NOMO-1 treated with DMSO at 0.1 percent for 48 hours (cell line): ENCODE data around the gene C22orf31.

Experiments used
- DNase-seq: peaks from one replicate; lab custom pipeline; 2025; ENCODE audit not compliant: unreplicated experiment; lab: John Stamatoyannopoulos, UW

C22orf31 gene

GRCh38 chr22:29081517-29082236, 20.0 kb upstream of the C22orf31 start:
- no peak for DNase-seq

GRCh38 chr22:29080106-29080975, 18.7 kb upstream of the C22orf31 start:
- no peak for DNase-seq

- no peak for DNase-seq
Observed at GRCh38 chr22:29079218-29079901, 17.7 kb upstream of the C22orf31 start.

DNA sequence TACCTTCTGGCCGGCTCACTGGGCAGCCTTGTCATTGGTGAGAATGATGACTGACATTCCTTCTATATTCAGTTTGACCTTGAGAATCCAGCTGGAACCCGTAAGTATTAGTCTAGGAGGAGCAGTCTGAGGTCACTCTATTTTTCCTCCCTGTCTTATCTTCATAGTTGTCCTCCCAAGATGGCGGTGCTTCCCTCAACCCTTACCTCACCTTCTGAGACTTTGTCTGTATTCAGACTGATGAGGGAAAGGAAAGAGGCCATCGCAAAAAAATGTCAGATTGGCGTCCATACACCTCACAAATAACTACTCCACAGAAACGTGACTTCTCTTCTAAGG, 17.2 kb upstream of the C22orf31 start:
- DNase-seq: no peak

DNA sequence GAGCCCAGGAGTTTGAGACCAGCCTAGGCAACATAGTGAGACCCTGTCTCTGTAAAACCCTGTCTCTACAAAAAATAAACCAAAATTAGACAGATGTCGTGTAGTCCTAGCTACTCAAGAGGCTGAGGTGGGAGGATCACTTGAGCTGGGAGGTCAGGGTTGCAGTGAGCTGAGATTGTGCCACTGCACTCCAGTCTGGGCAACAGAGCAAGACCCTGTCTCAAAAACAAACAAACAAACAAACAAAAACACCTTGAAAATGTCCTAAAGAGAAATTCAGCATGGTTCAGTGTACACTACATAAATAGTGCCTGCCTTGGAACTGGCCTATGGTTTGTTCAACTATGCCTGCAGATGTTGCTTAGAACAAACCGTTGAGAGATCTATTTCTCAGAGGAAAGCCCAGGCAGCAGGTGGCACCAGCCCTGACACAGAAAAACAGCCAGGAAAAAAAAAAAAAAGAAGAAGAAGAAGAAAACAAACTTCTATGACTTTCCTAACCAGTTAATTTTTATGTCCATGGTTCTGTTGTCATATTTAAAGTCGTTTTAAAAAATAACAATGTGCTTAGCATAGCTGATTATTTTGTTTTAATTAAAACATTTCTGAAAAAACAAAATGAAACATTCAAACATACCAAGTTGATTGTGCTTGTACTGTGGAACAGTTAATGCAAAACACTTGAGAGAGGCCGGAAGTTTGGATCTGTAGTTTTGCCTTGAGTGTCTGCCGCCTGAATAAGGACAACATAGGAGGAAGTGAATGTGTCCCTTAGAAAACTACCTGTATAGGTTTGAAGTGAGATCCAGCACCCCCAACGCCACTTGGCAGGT, 16.6 kb upstream of the C22orf31 start:
- no peak for DNase-seq

DNA sequence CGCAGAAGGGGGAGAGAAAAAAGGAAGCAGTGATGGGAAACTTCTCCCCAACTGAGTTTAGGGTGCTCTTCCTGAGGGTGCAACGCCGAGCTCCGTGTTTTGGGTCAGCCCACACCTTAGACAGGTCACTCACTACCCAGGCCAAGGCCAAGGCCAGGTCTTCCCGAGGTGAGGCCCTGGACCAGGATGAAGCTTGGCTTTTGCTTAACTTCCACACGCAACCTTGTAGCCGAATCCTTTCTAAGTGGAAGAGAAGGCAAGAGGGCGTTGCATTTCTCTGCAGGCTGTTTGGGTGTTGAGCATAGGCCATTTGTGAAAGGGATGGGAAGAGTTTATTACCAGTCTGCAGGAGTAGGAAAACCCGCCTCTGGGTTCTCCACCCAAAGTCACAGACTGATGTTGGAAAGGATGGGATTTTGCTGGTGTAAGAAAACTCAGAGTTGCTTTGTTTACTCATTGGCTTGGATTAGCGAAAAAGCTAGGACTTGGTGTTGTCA, 12.7 kb upstream of the C22orf31 start:
- DNase-seq: no peak

DNA sequence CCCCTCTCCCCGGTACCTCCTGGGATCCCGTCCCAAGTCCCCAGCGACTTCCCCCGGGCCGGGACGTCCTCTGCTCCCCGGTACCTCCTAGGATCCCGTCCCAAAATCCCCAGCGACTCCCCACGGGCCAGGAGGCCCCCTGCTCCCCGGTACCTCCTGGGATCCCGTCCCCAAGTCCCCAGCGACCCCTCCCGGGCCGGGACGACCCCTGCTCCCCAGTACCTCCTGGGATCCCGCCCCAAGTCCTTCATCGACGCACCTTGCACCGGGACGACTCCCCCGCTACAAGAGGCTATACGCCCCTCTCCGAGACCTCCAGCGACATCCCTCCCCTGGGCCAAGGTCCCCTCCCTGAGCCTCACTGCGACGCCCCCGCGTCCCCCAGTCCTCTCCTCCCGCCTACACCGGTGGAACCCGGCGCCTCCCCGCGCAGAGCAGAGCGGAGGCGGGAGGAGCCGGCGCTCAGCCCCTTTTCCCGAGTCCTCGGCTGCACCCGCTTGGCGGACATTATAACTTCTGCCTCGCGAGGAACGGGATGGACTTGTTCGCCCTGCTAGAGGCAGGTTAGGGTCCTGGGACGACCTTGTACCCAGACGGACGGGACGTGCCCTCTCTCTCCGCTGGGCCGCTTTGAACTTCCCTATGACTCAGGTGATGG, 12.1 kb upstream of the C22orf31 start:
- DNase-seq: no peak

DNA sequence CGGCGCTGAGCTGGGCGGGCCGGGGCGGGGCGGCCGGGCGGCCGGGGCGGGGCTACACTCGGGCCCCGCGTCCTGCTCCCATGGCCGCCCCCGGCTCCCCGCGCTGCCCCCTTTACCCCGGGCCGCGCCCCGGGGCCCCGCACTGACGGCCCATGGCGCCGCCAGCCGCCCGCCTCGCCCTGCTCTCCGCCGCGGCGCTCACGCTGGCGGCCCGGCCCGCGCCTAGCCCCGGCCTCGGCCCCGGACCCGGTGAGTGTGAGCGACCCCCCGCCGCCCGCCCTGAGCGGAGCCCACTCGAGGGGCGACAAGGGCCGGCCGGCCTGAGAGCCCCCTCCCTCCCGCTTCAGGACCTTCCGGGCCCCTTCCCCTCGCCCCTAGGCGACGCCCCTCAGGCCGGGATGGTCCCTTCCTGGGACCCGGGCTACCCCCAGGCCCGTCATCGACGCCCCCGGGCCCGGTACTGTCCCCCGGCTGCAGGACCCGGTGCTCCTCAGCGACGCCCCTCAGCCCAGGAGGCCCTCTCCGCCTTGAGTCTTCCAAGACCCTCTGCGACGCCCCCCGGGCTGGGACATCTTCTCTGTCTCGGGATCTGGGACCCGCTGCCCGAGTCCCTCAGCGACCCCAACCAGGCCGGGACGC, 11.5 kb upstream of the C22orf31 start, which contains the start of gene KREMEN1:
TSS of gene KREMEN1 (plus strand) at position 57 of the 639 bp plus-strand sequence. CDS start at position 153, 96 bp downstream.
- DNase-seq: no peak

DNA sequence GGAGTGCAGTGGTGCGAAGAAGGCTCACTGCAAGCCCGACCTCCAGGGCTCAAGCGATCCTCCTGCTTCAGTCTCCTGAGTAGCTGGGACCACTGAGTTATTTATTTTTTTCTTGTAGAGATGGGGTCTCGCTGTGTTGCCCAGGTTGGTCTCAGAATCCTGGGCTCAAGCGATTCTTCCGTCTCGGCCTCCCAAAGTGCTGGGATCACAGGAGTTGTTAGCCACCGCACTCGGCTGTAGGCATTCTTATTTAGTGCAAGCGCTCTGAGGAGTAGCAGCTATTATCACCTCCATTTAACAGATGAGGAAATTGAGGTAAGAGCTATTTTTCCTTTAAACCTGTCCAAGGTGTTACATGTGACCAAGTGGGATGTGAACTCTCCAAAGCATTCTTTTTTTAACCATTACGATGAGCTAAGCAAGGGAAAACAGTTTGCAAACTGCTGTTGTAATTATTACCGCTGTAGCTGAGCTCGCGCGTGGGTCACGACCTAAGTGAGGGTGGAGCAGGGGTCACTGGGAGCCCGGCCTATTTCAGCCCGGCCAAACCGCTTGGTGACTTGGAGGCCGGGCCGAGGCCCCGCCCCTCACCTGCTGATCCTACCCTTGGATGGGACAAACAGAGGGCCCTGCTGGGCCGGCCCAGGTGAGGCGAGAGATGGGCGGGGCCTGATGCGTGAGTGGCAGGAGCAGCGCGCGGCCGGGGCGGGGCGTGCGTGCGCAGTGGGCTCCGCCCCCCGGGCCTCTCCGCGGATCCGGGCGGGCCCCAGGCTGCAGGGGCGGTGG, 10.8 kb upstream of the C22orf31 start:
- peak; percentile 74 for DNase-seq

DNA sequence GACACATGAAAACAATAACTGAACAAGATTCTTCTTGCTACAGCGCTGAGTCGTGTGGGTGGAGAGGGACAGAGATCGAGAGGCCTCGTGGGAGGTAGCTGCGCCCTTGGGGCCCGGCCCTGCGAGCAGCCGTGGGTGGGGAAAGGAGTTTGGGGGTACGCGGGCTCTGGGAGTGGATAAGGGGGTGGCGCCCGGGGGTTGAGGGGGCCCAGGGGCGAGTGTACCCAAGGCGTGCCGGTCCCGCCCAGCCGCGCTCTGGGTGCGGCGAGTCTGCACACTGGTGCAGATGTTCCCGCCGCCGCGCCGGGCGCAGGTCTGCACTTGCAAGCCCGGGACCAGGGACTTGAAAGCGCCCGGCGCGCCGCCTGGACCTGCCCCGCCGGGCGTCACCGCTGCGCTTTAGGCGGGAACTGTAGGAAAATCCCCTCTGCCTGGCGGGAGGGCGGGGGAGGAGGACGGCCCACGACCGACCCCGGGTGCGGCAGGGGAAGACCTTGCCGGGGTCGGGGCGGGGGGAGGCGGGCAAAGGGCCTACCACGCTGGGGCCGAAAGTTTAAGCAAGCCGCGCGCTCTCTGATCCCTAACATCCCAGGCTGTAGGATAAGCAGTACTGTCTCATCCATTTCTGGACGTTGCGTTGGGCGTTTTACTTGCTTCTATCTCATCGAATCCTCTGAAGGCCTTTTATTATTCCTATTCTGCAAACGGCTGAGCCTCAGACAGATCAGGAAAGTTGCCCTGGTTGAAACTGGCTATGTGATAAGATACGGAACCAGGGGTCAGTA, 9.8 kb upstream of the C22orf31 start:
- DNase-seq: peak; percentile 6

DNA sequence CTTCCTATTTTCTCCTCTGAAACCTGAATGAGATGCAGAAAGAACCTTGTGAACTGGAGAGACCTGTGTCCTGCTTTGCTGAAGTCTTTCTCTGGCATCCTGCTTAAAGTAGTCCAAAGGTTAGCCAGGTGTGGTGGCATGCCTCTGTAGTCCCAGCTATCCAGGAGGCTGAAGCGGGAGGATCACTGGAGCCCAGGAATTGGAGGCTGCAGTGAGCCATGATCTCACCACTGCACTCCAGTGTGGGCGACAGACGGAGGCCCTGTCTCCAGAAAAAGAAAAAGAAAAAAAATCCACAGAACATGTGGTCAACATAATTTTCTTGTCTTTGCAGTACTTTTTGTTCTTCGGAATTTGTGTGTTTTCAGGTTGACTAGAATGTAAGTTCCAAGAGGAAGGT, 8.9 kb upstream of the C22orf31 start:
- DNase-seq: no peak

GRCh38 chr22:29069463-29069862, 7.8 kb upstream of the C22orf31 start:
- DNase-seq: no peak

DNA sequence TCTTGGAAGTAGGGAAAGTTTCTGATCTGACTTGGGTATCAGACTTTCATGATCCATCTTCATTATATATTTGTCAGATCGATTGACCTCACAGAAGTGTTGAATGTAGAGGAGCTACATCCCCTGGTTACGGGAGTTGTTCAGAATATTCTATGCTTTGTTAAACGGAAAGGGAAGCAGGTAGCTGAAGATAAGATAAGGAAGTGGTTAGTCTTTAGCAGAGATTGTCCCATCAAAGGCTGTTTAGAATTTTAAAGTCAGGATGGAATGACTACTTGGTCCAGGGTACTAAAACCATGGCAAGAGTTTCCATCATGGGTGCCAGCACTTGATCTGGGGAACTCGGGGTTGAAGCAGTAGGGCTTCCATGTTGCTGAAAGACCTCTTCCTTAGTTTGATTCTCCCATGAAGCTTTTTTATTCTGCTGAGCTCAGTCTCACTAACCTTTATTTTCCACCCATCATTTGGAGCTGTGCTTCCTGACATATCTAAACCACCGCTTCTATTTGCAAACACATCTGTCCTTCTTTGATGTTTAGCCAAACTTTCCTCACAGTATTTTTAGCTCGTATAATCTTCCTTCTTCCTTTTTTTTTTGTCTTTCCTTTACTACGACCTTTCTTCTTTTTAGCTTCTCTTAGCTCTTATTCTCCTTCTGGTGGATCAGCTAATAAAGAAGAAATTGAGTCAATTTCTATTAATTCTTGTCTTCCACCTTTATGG, 4.0 kb upstream of the C22orf31 start:
- DNase-seq: peak; percentile 11

DNA sequence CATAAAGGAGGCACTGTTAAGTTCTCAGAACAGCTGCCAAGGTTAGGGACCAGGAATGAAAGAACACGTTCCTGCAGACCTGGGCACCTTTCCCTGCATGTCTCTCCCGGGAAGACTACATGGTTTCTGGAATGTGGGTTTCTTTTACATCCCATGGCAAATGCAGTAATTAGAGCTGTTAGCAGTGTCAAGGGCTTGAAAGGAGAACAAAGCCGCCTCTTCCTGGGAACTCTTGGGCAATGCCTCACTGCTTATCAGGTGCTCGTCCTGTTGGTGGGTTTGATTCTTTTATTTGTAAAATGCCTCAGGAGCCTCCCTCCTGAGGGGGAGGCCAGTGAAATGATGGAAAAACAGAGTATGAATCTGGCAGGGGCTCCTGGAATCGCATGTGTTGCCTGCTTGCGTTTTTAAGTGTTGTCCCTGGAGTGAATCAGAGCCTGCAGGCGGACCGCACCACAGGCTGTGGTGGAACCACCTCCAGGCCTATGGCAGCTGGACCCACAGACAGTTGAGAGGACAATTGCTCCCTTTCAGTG, 723 bp upstream of the C22orf31 start:
- DNase-seq: no peak

DNA sequence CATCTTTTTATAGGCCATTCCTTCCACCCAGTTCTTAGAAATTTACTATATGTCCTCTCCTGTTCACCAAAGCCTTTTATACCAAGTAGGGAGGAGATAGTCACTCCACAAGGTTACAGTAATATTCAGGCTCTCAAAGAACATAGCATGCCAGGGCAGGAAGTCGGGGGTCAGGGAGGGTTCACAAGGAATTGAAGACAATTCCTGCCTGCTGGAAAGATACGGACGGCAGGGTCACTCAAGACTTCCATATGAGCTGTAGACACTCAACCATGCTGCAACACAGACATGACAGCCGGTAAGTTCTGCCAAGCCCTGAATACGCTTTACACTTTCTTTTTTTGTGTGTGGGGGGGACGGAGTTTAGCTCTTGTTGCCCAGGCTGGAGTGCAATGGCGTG, 700 bp downstream of the C22orf31 start:
- DNase-seq: no peak

GRCh38 chr22:29060251-29060869, 1.3 kb downstream of the C22orf31 start:
- DNase-seq: no peak

DNA sequence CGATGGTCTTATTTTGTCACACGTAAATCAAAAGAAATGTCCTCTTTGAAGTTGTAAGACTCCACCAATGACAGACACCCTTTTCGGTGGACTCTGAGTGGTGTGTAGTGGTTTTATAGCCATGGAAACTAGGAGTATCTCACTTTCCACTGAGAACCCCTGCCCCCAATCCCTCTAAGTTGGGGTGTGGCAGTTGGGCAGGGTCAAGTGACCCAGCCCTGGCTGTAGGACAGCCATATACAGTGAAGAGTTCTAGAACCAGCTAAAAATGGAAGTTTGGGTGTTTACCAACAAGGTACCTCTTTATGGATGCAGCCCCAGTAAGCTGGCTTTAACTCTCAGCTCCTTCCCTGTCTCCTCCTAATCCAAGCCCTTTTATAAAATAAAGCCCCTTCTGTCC, 5.2 kb downstream of the C22orf31 start:
- DNase-seq: no peak
